22Rv1 (cell line): ENCODE results near the gene RNF187.

ENCODE experiments used
- H3K27ac ChIP-seq: fragments of 450-650 bp; 2 replicates; pipeline ENCODE4 v1.5.1; 2017
- ZFX ChIP-seq: fragments of 450-650 bp; IDR thresholded peaks from 2 replicates; pipeline ENCODE4 v1.6.1; 2017; ENCODE audit warnings: antibody characterized with exemption, borderline replicate concordance
- TF ChIP-seq, protein P1 (sequence below): fragments of 450-650 bp; IDR thresholded peaks from 2 replicates; pipeline ENCODE4 v1.5.1; 2017; ENCODE audit warnings: mild to moderate bottlenecking

RNF187 gene

DNA sequence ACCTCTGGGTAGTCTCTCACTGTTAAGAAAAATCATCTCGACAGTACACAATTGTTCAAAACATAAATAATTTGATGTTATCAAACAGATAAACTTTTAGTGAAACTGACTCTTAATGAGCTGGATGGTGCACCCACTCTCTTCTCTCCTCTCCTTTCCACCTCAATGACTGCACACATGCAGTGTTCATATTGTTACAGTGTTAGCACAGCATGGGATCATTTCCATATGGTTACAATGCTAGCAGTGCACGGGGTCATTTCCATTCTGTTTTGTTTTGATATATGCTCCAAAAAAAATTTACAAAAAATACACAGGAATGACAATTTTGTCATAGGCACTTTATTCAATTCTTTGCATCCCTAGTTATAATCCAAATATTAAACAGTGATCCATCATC, 26.4 kb upstream of the RNF187 start:
- H3K27ac ChIP-seq = no peak overlapping the region
- TF ChIP-seq ZFX = no peak
- TF ChIP-seq, protein P1, sequence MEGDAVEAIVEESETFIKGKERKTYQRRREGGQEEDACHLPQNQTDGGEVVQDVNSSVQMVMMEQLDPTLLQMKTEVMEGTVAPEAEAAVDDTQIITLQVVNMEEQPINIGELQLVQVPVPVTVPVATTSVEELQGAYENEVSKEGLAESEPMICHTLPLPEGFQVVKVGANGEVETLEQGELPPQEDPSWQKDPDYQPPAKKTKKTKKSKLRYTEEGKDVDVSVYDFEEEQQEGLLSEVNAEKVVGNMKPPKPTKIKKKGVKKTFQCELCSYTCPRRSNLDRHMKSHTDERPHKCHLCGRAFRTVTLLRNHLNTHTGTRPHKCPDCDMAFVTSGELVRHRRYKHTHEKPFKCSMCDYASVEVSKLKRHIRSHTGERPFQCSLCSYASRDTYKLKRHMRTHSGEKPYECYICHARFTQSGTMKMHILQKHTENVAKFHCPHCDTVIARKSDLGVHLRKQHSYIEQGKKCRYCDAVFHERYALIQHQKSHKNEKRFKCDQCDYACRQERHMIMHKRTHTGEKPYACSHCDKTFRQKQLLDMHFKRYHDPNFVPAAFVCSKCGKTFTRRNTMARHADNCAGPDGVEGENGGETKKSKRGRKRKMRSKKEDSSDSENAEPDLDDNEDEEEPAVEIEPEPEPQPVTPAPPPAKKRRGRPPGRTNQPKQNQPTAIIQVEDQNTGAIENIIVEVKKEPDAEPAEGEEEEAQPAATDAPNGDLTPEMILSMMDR = no peak

DNA sequence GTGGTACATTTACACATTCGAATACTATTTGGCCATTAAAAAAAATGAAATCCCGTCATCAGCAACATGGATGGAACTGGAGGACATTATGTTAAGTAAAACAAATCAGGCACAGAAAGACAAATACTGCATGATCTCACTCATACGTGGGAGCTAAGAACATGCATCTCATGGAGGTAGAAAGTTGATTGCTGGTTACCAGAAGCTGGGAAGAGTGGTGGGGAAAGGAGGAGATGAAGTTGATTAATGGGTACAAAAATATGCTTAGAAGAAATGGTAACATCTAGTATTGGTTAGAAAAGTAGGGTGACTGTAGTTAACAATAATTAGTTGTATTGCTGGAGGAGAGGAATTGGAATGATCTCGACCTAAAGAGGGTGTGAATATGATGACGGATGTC, 24.6 kb upstream of the RNF187 start:
- H3K27ac ChIP-seq = peak overlapping the region; percentile 88; the same call in 1 of the 2 replicates
- no peak for TF ChIP-seq ZFX
- TF ChIP-seq, protein P1 = no peak

DNA sequence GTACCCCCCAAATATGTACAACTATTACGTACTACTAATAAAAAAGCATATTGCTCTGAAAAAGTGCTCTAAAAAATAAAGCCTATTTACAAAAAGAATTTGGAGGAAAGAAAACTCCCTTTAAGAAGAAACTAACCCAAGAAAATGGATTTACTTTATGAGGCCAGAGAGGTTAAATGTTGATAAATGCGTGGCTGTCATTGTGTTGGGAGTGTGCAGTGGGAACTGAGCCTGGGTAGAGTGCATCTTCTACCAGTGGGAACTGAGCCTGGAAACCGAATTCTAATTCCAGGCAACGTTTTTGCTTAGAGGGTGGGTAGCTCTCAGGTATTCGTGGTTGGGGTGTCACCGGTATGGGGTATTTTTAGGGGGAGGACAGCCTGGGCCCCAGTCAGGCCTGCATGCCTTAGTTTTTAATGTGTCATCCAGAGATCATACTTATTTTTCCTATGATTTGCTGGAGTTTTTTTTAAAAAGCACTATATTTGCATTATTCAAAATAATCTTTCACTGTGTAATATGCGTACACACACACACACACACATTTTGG, 24.1 kb upstream of the RNF187 start:
- H3K27ac ChIP-seq = peak overlapping the region; percentile 88
- TF ChIP-seq, protein P1 = no peak
- TF ChIP-seq ZFX = no peak

DNA sequence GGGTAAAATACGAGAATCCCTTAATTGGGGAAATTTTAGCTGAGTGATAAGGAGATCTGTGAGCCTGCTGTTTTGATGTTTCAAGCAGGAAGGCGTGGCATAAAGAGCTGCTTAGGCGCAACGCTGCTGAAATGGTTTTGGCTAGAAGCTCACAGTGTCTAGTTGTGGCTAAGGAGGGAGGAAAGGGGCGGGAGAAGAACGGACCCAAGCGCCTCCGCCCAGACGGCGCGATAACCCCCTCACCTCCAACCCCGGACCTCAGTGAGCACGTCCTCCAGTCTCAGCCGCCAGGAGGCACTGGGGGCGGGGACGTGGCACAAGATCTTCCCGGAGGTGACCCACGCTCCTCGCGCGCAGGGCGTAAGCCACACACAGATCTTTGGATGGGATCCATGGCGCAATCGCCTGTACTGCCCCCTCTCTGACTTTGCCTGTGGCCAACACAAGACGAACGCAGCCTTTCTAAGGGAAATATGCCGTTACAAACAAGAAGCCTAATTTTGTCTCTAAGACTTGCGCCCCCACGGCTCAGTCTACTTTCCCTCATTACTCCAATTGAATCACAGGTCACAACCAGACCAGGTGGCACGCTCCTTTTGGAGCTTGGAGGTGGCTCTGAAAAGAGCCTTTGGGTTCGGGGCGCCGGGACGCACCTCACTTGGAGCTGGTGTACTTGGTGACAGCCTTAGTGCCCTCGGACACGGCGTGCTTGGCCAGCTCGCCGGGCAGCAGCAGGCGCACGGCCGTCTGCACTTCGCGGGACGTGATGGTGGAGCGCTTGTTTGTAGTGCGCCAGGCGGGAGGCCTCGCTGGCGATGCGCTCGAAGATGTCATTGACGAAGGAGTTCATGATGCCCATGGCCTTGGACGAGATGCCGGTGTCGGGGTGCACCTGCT, 23.4 kb upstream of the RNF187 start:
- H3K27ac ChIP-seq = peak overlapping the region; percentile 88
- TF ChIP-seq, protein P1 = peak; percentile 56
- TF ChIP-seq ZFX = no peak

DNA sequence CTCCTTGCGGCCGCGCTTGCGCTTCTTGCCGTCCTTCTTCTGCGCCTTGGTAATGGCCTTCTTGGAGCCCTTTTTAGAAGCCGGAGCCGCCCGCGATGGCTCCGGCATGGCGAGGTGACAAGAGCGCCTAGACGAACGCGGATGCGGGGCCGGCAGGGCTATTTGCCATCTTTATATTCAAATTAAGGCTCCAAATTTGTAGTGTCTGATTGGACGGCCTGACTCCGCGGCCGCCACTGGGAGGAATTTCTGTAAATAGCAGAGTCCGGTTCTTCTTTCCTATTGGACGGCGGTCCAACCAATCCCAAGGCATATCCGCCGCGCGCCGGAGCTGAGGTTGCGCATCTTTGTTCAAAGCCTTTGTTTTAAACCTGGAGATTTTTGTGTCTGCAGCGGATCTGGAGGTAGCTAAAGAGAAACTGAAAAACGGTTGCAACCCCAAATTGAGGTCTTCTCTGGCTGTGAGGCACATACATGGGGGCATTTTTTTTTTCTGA, 22.6 kb upstream of the RNF187 start:
- TF ChIP-seq, protein P1 = no peak
- no peak for TF ChIP-seq ZFX
- H3K27ac ChIP-seq = peak overlapping the region; percentile 88

DNA sequence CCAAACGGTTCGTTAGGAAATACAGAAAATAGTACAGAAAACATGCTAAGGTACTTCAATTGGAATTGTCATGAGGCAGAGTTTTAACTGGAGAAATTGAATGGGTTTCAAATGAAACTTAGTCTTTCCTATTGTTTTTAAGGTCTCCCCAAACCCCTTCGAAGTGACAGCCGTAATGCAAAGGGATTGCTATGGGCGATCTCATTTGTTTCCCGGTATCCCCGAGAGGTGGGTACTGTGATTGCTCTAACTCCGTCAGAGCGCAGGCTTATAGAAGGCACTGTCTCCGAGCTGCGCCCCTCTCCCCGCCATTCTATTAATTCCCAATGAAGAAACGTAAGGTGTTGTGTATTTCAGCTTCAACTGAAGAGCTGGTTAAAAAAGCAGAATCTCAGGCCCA, 22.0 kb upstream of the RNF187 start:
- peak overlapping the region; percentile 88 for H3K27ac ChIP-seq
- no peak for TF ChIP-seq ZFX
- TF ChIP-seq, protein P1 = no peak
